ENCODE results near the gene ANG. TPM values are rescaled to one million over a fixed set of nuclear protein-coding genes. Genes with fewer than 3 reads are reported as not detected.

The ANG gene
- total and polyA plus RNA-seq, 2 donors (not counting 1 experiment from before 2014, with no cell fraction given): 6.4 to 7.3 TPM

- Histone ChIP-seq H3K9ac (ENCODE audit: insufficient read depth, low read length) (no peak overlapping the region), H4K20me1 (ENCODE audit: control insufficient read depth, extremely low read depth, insufficient read depth, low read length) (no peaks in the 10 kb centered on the region), H3K79me2 (ENCODE audit: control insufficient read depth, insufficient read depth, low read length) (no peaks in the 10 kb centered on the region), H3K9me3 (ENCODE audit: control insufficient read depth, insufficient read depth, low read depth, low read length) (no peaks in the 10 kb centered on the region), H3K36me3 (ENCODE audit: control insufficient read depth, insufficient read depth, low read length) (no peaks in the 10 kb centered on the region), H3K4me1 (ENCODE audit: control insufficient read depth, extremely low read depth, insufficient read depth, low read length) (no peaks in the 10 kb centered on the region), H3K4me3 (replicated peaks in 1 of 4; ENCODE audit: control extremely low read depth in 1 of 4, insufficient read depth in 1 of 4, low read depth in 3 of 4, low read length in 4 of 4) (no peak overlapping the region), H3K27me3 (ENCODE audit: control insufficient read depth, insufficient read depth, low read length) (no peaks in the 10 kb centered on the region), H2AFZ (ENCODE audit: low read length) (no peak overlapping the region), H3K4me2 (ENCODE audit: extremely low read depth, insufficient read depth, low read length) (no peak overlapping the region), H3K27ac (ENCODE audit: insufficient read depth, low read length) (no peak overlapping the region)
- TF ChIP-seq EZH2 (IDR thresholded peaks at IDR 0.05; ENCODE audit: low read length, missing control alignments): no peak
- TF ChIP-seq CTCF (conservative IDR thresholded peaks at IDR 0.05 in 1 of 2, IDR thresholded peaks at IDR 0.05 in 1 of 2; ENCODE audit: low read depth in 1 of 2, low read length in 2 of 2): no peak
- DNase-seq (ENCODE audit: low read depth in 2 of 2): no peak
Observed at GRCh38 chr14:20719777-20720176, 31.2 kb downstream of the ANG start.

DNA sequence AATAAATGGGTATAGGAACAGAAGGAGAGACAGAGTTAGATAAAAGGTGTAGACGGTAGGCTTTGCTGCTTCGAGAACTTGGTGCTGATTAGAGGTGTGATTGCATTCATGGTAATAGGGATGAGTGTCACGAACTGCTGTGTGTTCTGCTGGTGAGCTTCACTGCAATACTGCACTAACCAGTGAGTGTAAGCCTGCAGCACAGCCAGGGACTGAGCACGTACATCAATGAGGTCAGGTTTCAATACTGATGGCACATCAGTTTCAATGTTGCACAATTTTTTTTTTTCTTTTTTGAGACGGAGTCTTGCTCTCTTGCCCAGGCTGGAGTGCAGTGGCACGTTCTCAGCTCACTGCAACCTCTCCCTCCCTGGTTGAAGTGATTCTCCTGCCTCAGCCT, 32.2 kb downstream of the ANG start:
- H3K9ac ChIP-seq (ENCODE audit: insufficient read depth, low read length): no peak overlapping the region
- H3K36me3 ChIP-seq (ENCODE audit: control insufficient read depth, insufficient read depth, low read length): no peaks in the 10 kb centered on the region
- no peak overlapping the region for H3K27ac ChIP-seq (ENCODE audit: insufficient read depth, low read length)
- no peaks in the 10 kb centered on the region for H3K4me1 ChIP-seq (ENCODE audit: control insufficient read depth, extremely low read depth, insufficient read depth, low read length)
- no peak overlapping the region for H3K4me3 ChIP-seq (replicated peaks in 1 of 4; ENCODE audit: control extremely low read depth in 1 of 4, insufficient read depth in 1 of 4, low read depth in 3 of 4, low read length in 4 of 4)
- TF ChIP-seq EZH2 (IDR thresholded peaks at IDR 0.05; ENCODE audit: low read length, missing control alignments): no peak
- TF ChIP-seq CTCF (conservative IDR thresholded peaks at IDR 0.05 in 1 of 2, IDR thresholded peaks at IDR 0.05 in 1 of 2; ENCODE audit: low read depth in 1 of 2, low read length in 2 of 2): no peak
- H4K20me1 ChIP-seq (ENCODE audit: control insufficient read depth, extremely low read depth, insufficient read depth, low read length): no peaks in the 10 kb centered on the region
- H3K79me2 ChIP-seq (ENCODE audit: control insufficient read depth, insufficient read depth, low read length): no peaks in the 10 kb centered on the region
- H3K4me2 ChIP-seq (ENCODE audit: extremely low read depth, insufficient read depth, low read length): no peak overlapping the region
- no peaks in the 10 kb centered on the region for H3K9me3 ChIP-seq (ENCODE audit: control insufficient read depth, insufficient read depth, low read depth, low read length)
- no peak for DNase-seq (ENCODE audit: low read depth in 2 of 2)
- H3K27me3 ChIP-seq (ENCODE audit: control insufficient read depth, insufficient read depth, low read length): no peaks in the 10 kb centered on the region
- no peak overlapping the region for H2AFZ ChIP-seq (ENCODE audit: low read length)

DNA sequence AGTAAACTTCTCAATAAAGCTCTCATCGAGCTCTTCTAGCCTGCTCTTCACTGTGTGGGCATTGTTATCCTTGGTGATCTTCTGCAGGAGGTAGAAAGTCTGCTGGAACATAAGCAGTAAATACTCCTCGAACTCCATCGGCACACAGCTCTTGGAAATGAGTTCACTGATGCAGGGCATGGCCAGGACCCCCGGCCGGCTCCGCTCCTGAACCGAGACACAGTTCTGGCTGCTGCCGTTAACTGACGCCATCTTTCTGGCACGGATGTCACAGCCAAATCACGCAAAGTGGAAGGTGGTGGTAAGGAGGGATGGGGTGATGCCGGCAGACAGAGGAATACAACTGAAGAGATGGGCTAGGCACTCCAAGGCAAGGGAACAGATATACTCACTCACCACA, 33.5 kb downstream of the ANG start:
- Histone ChIP-seq H3K4me3 (replicated peaks in 1 of 4; ENCODE audit: control extremely low read depth in 1 of 4, insufficient read depth in 1 of 4, low read depth in 3 of 4, low read length in 4 of 4) (no peak overlapping the region), H2AFZ (ENCODE audit: low read length) (no peak overlapping the region), H3K4me1 (ENCODE audit: control insufficient read depth, extremely low read depth, insufficient read depth, low read length) (no peaks in the 10 kb centered on the region), H3K36me3 (ENCODE audit: control insufficient read depth, insufficient read depth, low read length) (no peaks in the 10 kb centered on the region), H3K9ac (ENCODE audit: insufficient read depth, low read length) (no peak overlapping the region), H3K9me3 (ENCODE audit: control insufficient read depth, insufficient read depth, low read depth, low read length) (no peaks in the 10 kb centered on the region), H4K20me1 (ENCODE audit: control insufficient read depth, extremely low read depth, insufficient read depth, low read length) (no peaks in the 10 kb centered on the region), H3K79me2 (ENCODE audit: control insufficient read depth, insufficient read depth, low read length) (no peaks in the 10 kb centered on the region), H3K4me2 (ENCODE audit: extremely low read depth, insufficient read depth, low read length) (no peak overlapping the region), H3K27ac (ENCODE audit: insufficient read depth, low read length) (no peak overlapping the region), H3K27me3 (ENCODE audit: control insufficient read depth, insufficient read depth, low read length) (no peaks in the 10 kb centered on the region)
- no peak for DNase-seq (ENCODE audit: low read depth in 2 of 2)
- TF ChIP-seq EZH2 (IDR thresholded peaks at IDR 0.05; ENCODE audit: low read length, missing control alignments) (no peak), CTCF (conservative IDR thresholded peaks at IDR 0.05 in 1 of 2, IDR thresholded peaks at IDR 0.05 in 1 of 2; ENCODE audit: low read depth in 1 of 2, low read length in 2 of 2) (no peak)

All from fibroblast of lung (primary cell).